HCT116 (cell line): ENCODE data around the gene RUFY4.

Source experiments
- ATF3 ChIP-seq: IDR thresholded peaks from 2 replicates; pipeline ENCODE4 v1.6.1; 2012
- ELF1 ChIP-seq: IDR thresholded peaks from 2 replicates; pipeline ENCODE4 v1.6.1; 2012; ENCODE audit warnings: low read depth, borderline replicate concordance
- EZH2 ChIP-seq: fragments of 200-600 bp; sonication (generic); IDR thresholded peaks from 2 replicates; pipeline ENCODE4 v1.6.1; 2017; ENCODE audit warnings: antibody characterized with exemption, mixed run types
- POLR2A ChIP-seq: IDR thresholded peaks from 2 replicates; pipeline ENCODE4 v1.7.0; 2011; ENCODE audit warnings: borderline replicate concordance; ENCODE audit not compliant: insufficient read depth, insufficient read length; ENCODE audit errors: extremely low read depth
- RAD21 ChIP-seq: IDR thresholded peaks from 2 replicates; pipeline ENCODE4 v1.6.1; 2012; ENCODE audit warnings: low read depth, mild to moderate bottlenecking
- SIN3A ChIP-seq: IDR thresholded peaks from 2 replicates; pipeline ENCODE4 v1.6.1; 2012; ENCODE audit warnings: low read depth
- TF ChIP-seq, protein P1 (sequence below), 3 experiments: fragments of 200-600 bp in 1 of 3; sonication (generic) in 1 of 3; IDR thresholded peaks in 2 of 3; conservative IDR thresholded peaks in 1 of 3; 2 replicates each; pipeline ENCODE4 v1.5.1; 2012 to 2017; ENCODE audit warnings: low read depth in 2 of 3, low read length in 2 of 3, antibody characterized with exemption in 1 of 3, borderline replicate concordance in 1 of 3, control low read depth in 1 of 3, mild to moderate bottlenecking in 1 of 3, mixed read lengths in 1 of 3, mixed run types in 1 of 3, moderate library complexity in 1 of 3; ENCODE audit not compliant: insufficient read depth in 1 of 3

- TF ChIP-seq, protein P1, sequence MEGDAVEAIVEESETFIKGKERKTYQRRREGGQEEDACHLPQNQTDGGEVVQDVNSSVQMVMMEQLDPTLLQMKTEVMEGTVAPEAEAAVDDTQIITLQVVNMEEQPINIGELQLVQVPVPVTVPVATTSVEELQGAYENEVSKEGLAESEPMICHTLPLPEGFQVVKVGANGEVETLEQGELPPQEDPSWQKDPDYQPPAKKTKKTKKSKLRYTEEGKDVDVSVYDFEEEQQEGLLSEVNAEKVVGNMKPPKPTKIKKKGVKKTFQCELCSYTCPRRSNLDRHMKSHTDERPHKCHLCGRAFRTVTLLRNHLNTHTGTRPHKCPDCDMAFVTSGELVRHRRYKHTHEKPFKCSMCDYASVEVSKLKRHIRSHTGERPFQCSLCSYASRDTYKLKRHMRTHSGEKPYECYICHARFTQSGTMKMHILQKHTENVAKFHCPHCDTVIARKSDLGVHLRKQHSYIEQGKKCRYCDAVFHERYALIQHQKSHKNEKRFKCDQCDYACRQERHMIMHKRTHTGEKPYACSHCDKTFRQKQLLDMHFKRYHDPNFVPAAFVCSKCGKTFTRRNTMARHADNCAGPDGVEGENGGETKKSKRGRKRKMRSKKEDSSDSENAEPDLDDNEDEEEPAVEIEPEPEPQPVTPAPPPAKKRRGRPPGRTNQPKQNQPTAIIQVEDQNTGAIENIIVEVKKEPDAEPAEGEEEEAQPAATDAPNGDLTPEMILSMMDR (IDR thresholded peaks at IDR 0.05 in 2 of 3, conservative IDR thresholded peaks at IDR 0.05 in 1 of 3; ENCODE audit: borderline replicate concordance in 1 of 3, insufficient read depth in 1 of 3, low read depth in 2 of 3, low read length in 2 of 3) = no peak
- TF ChIP-seq POLR2A (no peak), ELF1 (no peak), SIN3A (no peak), ATF3 (no peak), EZH2 (no peak), RAD21 (no peak)
These were observed 9.8 kb upstream of the RUFY4 start for GRCh38 chr2:218059289-218059688.
